Hepatocyte (in vitro differentiated cells): ENCODE data around the gene PCCA. TPM values are rescaled to one million over a fixed set of nuclear protein-coding genes. Genes with fewer than 3 reads are reported as not detected.

Source experiments
- DNase-seq: peaks from one replicate; pipeline ENCODE4 v3.0.0-alpha.2; 2016; ENCODE audit warnings: low spot score
- H2AFZ ChIP-seq: fragments of 200-600 bp; sonication (generic); 2 replicates; pipeline ENCODE4 v1.6.0; 2016; ENCODE audit warnings: antibody characterized with exemption, mild to moderate bottlenecking
- H3K27ac ChIP-seq: fragments of 200-600 bp; sonication (generic); 2 replicates; pipeline ENCODE4 v1.5.1; 2016; ENCODE audit warnings: mild to moderate bottlenecking
- H3K27me3 ChIP-seq: fragments of 200-600 bp; sonication (generic); 2 replicates; pipeline ENCODE4 v1.6.1; 2016
- H3K36me3 ChIP-seq: fragments of 200-600 bp; sonication (generic); replicated peaks from 2 replicates; pipeline ENCODE4 v1.5.1; 2016; ENCODE audit warnings: low read depth; ENCODE audit not compliant: insufficient read depth
- H3K4me1 ChIP-seq: fragments of 200-600 bp; sonication (generic); 2 replicates; pipeline ENCODE4 v1.5.1; 2016; ENCODE audit warnings: mild to moderate bottlenecking, moderate library complexity; ENCODE audit not compliant: insufficient read depth
- H3K4me2 ChIP-seq: fragments of 200-600 bp; sonication (generic); 2 replicates; pipeline ENCODE4 v1.6.0; 2016
- H3K4me3 ChIP-seq: fragments of 200-600 bp; sonication (generic); 2 replicates; pipeline ENCODE4 v1.5.1; 2016; ENCODE audit warnings: mild to moderate bottlenecking
- H3K79me2 ChIP-seq: fragments of 200-600 bp; sonication (generic); 2 replicates; pipeline ENCODE4 v1.6.0; 2017; ENCODE audit warnings: mild to moderate bottlenecking
- H3K9me2 ChIP-seq: fragments of 200-600 bp; sonication (generic); replicated peaks from 2 replicates; pipeline ENCODE4 v1.6.0; 2017; ENCODE audit warnings: mild to moderate bottlenecking; ENCODE audit not compliant: insufficient read depth
- H3K9me3 ChIP-seq: fragments of 200-600 bp; sonication (generic); 2 replicates; pipeline ENCODE4 v1.5.1; 2016; ENCODE audit warnings: low read depth, mild to moderate bottlenecking
- H4K20me1 ChIP-seq: fragments of 200-600 bp; sonication (generic); 2 replicates; pipeline ENCODE4 v1.6.0; 2016; ENCODE audit warnings: mild to moderate bottlenecking; ENCODE audit not compliant: insufficient read depth, poor library complexity, severe bottlenecking
- CTCF ChIP-seq: fragments of 200-600 bp; sonication (generic); IDR thresholded peaks from 2 replicates; pipeline ENCODE4 v1.5.1; 2016; ENCODE audit warnings: antibody characterized with exemption, mild to moderate bottlenecking; ENCODE audit not compliant: poor library complexity
- EZH2 ChIP-seq: fragments of 200-600 bp; sonication (generic); IDR thresholded peaks from 2 replicates; pipeline ENCODE4 v1.6.1; 2016; ENCODE audit warnings: antibody characterized with exemption, mild to moderate bottlenecking, borderline replicate concordance
- EZH2phosphoT487 ChIP-seq: fragments of 200-600 bp; sonication (generic); IDR thresholded peaks from one replicate; pipeline ENCODE4 v1.6.1; 2018; ENCODE audit warnings: antibody characterized with exemption, mild to moderate bottlenecking, low read depth, moderate library complexity; ENCODE audit not compliant: unreplicated experiment, severe bottlenecking
- WGBS: methylation state at CpG from one replicate; pipeline ENCODE4 v1.1.6; 2016; ENCODE audit warnings: low lambda C conversion rate; ENCODE audit errors: missing lambda C conversion rate; 5-methylcytosine and 5-hydroxymethylcytosine counted together
- polyA plus RNA-seq: library from polyadenylated mRNA; unstranded; fragments of >200 nt; fragmentation: Nextera tagmentation; extraction: Ambion mirVana; gene quantifications from 2 replicates; pipeline ENCODE4 v1.2.1, GENCODE V29; 2016
- total RNA-seq: library from RNA; depleted of rRNA; stranded (reverse); fragments of >200 nt; gene quantifications from 2 replicates; pipeline ENCODE4 v1.2.3, GENCODE V29; 2014

The PCCA gene
- total and polyA plus RNA-seq, 2 experiments from 2014 or later, result 23.6 to 28.2 TPM

GRCh38 chr13:100357764-100358163 is 268.9 kb downstream of the PCCA start:
- no peak overlapping the region for H3K27ac ChIP-seq
- H3K4me3 ChIP-seq, result no peak overlapping the region
- no peaks in the 10 kb centered on the region for H3K9me2 ChIP-seq
- no peak overlapping the region for H2AFZ ChIP-seq
- no peak for TF ChIP-seq EZH2phosphoT487
- H4K20me1 ChIP-seq, result no peaks in the 10 kb centered on the region
- no peaks in the 10 kb centered on the region for H3K27me3 ChIP-seq
- no peaks in the 10 kb centered on the region for H3K4me1 ChIP-seq
- no peak for DNase-seq
- 100% methylated on average over 1 of the region's 1 CpG for WGBS
- H3K36me3 ChIP-seq, result no peaks in the 10 kb centered on the region
- no peaks in the 10 kb centered on the region for H3K9me3 ChIP-seq
- H3K79me2 ChIP-seq, result no peaks in the 10 kb centered on the region
- H3K4me2 ChIP-seq, result no peak overlapping the region

GRCh38 chr13:100361504-100361903 is 272.6 kb downstream of the PCCA start:
- H3K4me3 ChIP-seq, result no peak overlapping the region
- H3K36me3 ChIP-seq, result no peaks in the 10 kb centered on the region
- H3K4me1 ChIP-seq, result peaks cover 6% of the 10 kb centered on the region
- H2AFZ ChIP-seq, result no peak overlapping the region
- 86% methylated on average over 2 of the region's 2 CpGs for WGBS
- no peaks in the 10 kb centered on the region for H3K9me3 ChIP-seq
- TF ChIP-seq CTCF (no peak), EZH2 (no peak), EZH2phosphoT487 (no peak)
- no peak for DNase-seq
- no peak overlapping the region for H3K27ac ChIP-seq
- H3K27me3 ChIP-seq, result no peaks in the 10 kb centered on the region
- no peak overlapping the region for H3K4me2 ChIP-seq
- H3K79me2 ChIP-seq, result no peaks in the 10 kb centered on the region
- H3K9me2 ChIP-seq, result no peaks in the 10 kb centered on the region
- H4K20me1 ChIP-seq, result no peaks in the 10 kb centered on the region

- H3K79me2 ChIP-seq, result no peaks in the 10 kb centered on the region
- H3K9me3 ChIP-seq, result no peaks in the 10 kb centered on the region
- H3K27ac ChIP-seq, result peak overlapping the region; percentile 29
- H3K4me2 ChIP-seq, result no peak overlapping the region
- 98% methylated on average over 2 of the region's 2 CpGs for WGBS
- H2AFZ ChIP-seq, result no peak overlapping the region
- H3K4me1 ChIP-seq, result peaks cover 6% of the 10 kb centered on the region
- DNase-seq, result no peak
- H3K36me3 ChIP-seq, result no peaks in the 10 kb centered on the region
- no peak overlapping the region for H3K4me3 ChIP-seq
- TF ChIP-seq CTCF (no peak), EZH2 (no peak), EZH2phosphoT487 (no peak)
- no peaks in the 10 kb centered on the region for H4K20me1 ChIP-seq
- H3K9me2 ChIP-seq, result no peaks in the 10 kb centered on the region
- no peaks in the 10 kb centered on the region for H3K27me3 ChIP-seq
These were observed 273.5 kb downstream of the PCCA start for GRCh38 chr13:100362371-100362770.

GRCh38 chr13:100362781-100363180 is 273.9 kb downstream of the PCCA start:
- no peaks in the 10 kb centered on the region for H3K36me3 ChIP-seq
- peak overlapping the region; percentile 29 for H3K27ac ChIP-seq
- DNase-seq, result no peak
- no peak overlapping the region for H2AFZ ChIP-seq
- TF ChIP-seq EZH2phosphoT487, result no peak
- no peak for TF ChIP-seq CTCF
- no peak for TF ChIP-seq EZH2
- no peaks in the 10 kb centered on the region for H3K9me2 ChIP-seq
- no peak overlapping the region for H3K4me2 ChIP-seq
- H3K27me3 ChIP-seq, result no peaks in the 10 kb centered on the region
- no peaks in the 10 kb centered on the region for H3K79me2 ChIP-seq
- H3K4me3 ChIP-seq, result no peak overlapping the region
- H3K9me3 ChIP-seq, result no peaks in the 10 kb centered on the region
- H3K4me1 ChIP-seq, result peaks cover 6% of the 10 kb centered on the region
- H4K20me1 ChIP-seq, result no peaks in the 10 kb centered on the region
- 44% methylated on average over 1 of the region's 1 CpG for WGBS
